ENCODE results near the gene SDC1. TPM values are rescaled to one million over a fixed set of nuclear protein-coding genes. Genes with fewer than 3 reads are reported as not detected.

The SDC1 gene
- total RNA-seq, 1 donor from 2014 or later: 480 TPM

Other genes with a start within 250 kb of the SDC1 start
- 20.6 TPM for gene WDR35, start 235.0 kb downstream of the SDC1 start, total RNA-seq
- 2.2 TPM for gene MATN3, start 212.5 kb downstream of the SDC1 start, total RNA-seq
- gene LAPTM4A, start 173.5 kb downstream of the SDC1 start, total RNA-seq: 227 TPM
- 123 TPM for gene PUM2, start 125.7 kb upstream of the SDC1 start, total RNA-seq
- gene RHOB, start 221.9 kb upstream of the SDC1 start, total RNA-seq: 304 TPM